ENCODE measurements around the gene STK11IP. TPM values are rescaled to one million over a fixed set of nuclear protein-coding genes. Genes with fewer than 3 reads are reported as not detected.

STK11IP gene
- total and polyA plus RNA-seq, 10 of the 15 experiments (the other 5 are each of a cell fraction or from before 2014, with no cell fraction given), result 0.42 to 24.0 (median 11.4) TPM

GRCh38 chr2:219642465-219643083 lies 44.9 kb downstream of the STK11IP start (continued):
- no peak for TF ChIP-seq PBX3 (IDR thresholded peaks at IDR 0.05; ENCODE audit: insufficient replicate concordance, low read depth, low read length)
- TF ChIP-seq ZZZ3 (IDR thresholded peaks at IDR 0.05; ENCODE audit: control insufficient read depth, insufficient read length, low read depth), result no peak
- no peak for TF ChIP-seq ZBTB33 (IDR thresholded peaks at IDR 0.05)
- peak; percentile 63; the same call in 1 of the 2 replicates for TF ChIP-seq ELK1 (IDR thresholded peaks at IDR 0.05; ENCODE audit: low read depth, low read length)
- TF ChIP-seq NR2C1 (IDR thresholded peaks at IDR 0.05), result no peak
- TF ChIP-seq SREBF2 (IDR thresholded peaks at IDR 0.05; ENCODE audit: low read length), result no peak
- no peak for TF ChIP-seq PRDM15 (CRISPR knock-in tag; IDR thresholded peaks at IDR 0.05)
- peak; percentile 47; the same call in 1 of the 2 replicates for TF ChIP-seq BACH1 (IDR thresholded peaks at IDR 0.05; ENCODE audit: borderline replicate concordance)
- no peak for TF ChIP-seq BCL11A (IDR thresholded peaks at IDR 0.05; ENCODE audit: low read depth, low read length)
- TF ChIP-seq SP1 (IDR thresholded peaks at IDR 0.05; ENCODE audit: low read depth, low read length), result peak; percentile 28
- TF ChIP-seq SMC3 (IDR thresholded peaks at IDR 0.05; ENCODE audit: borderline replicate concordance, low read length), result peak; percentile 99
- peak; percentile 93 for TF ChIP-seq CREM (IDR thresholded peaks at IDR 0.05; ENCODE audit: low read depth)
- TF ChIP-seq HSF1 (IDR thresholded peaks at IDR 0.05; ENCODE audit: low read depth, low read length), result 0 out of 2 replicates have a peak, but pooled peaks have one; percentile 52
- no peak for TF ChIP-seq TAF1 (IDR thresholded peaks at IDR 0.05; ENCODE audit: borderline replicate concordance, low read depth, low read length)
- no peak for TF ChIP-seq SIX5 (IDR thresholded peaks at IDR 0.05; ENCODE audit: low read depth, low read length, severe bottlenecking)
- no peak for TF ChIP-seq NR2C2 (IDR thresholded peaks at IDR 0.05; ENCODE audit: borderline replicate concordance, control insufficient read depth, insufficient read length, low read depth)
- peak; percentile 81; the same call in 1 of the 2 replicates for TF ChIP-seq RUNX3 (IDR thresholded peaks at IDR 0.05; ENCODE audit: low read length)
